GM20000 (cell line): ENCODE data around the gene KCNQ1.

Source experiments
- DNase-seq: peaks from one replicate; pipeline ENCODE4 v3.0.0; 2012; ENCODE audit warnings: low spot score
- CTCF ChIP-seq: IDR thresholded peaks from 2 replicates; pipeline ENCODE4 v1.5.1; 2012; ENCODE audit warnings: mild to moderate bottlenecking, control low read depth; ENCODE audit errors: extremely low read depth, missing control alignments

The KCNQ1 gene

GRCh38 chr11:2771758-2772466, 327.1 kb downstream of the KCNQ1 start:
- TF ChIP-seq CTCF: no peak
- DNase-seq: no peak

GRCh38 chr11:2772544-2773031, 327.8 kb downstream of the KCNQ1 start:
- no peak for TF ChIP-seq CTCF
- no peak for DNase-seq

- TF ChIP-seq CTCF: no peak
Observed at GRCh38 chr11:2774173-2775082, 329.6 kb downstream of the KCNQ1 start.

GRCh38 chr11:2775083-2775625, 330.3 kb downstream of the KCNQ1 start:
- no peak for DNase-seq
- no peak for TF ChIP-seq CTCF

More at GRCh38 chr11:2774173-2775082, 329.6 kb downstream of the KCNQ1 start:
- DNase-seq: no peak

- TF ChIP-seq CTCF: no peak
- DNase-seq: no peak
Observed at GRCh38 chr11:2775626-2776350, 331.0 kb downstream of the KCNQ1 start.

GRCh38 chr11:2776351-2777061, 331.7 kb downstream of the KCNQ1 start:
- TF ChIP-seq CTCF: no peak
- DNase-seq: no peak
